Muscle layer of colon (tissue), 2 donors: ENCODE results near the gene VTI1A.

Experiments
- H3K27ac ChIP-seq: one replicate; pipeline ENCODE4 v1.7.0; 2013; ENCODE audit warnings: low read depth, mild to moderate bottlenecking, low read length, moderate library complexity
- H3K27me3 ChIP-seq, 2 donors: one replicate each; pipeline ENCODE4 v1.7.0; 2013; ENCODE audit warnings: low read length in 2 of 2, mild to moderate bottlenecking in 2 of 2; ENCODE audit not compliant: insufficient read depth in 2 of 2, control insufficient read depth in 1 of 2
- H3K36me3 ChIP-seq: one replicate; pipeline ENCODE4 v1.7.0; 2013; ENCODE audit warnings: mild to moderate bottlenecking, low read length; ENCODE audit not compliant: insufficient read depth
- H3K4me1 ChIP-seq: one replicate; pipeline ENCODE4 v1.7.0; 2013; ENCODE audit warnings: mild to moderate bottlenecking, low read length; ENCODE audit not compliant: insufficient read depth
- H3K4me3 ChIP-seq, 2 donors: one replicate each; pipeline ENCODE4 v1.7.0; 2013; ENCODE audit warnings: low read length in 2 of 2, low read depth in 1 of 2, mild to moderate bottlenecking in 1 of 2, moderate library complexity in 1 of 2
- H3K9ac ChIP-seq: one replicate; pipeline ENCODE4 v1.7.0; 2013; ENCODE audit warnings: low read length
- H3K9me3 ChIP-seq: one replicate; pipeline ENCODE4 v1.7.0; 2013; ENCODE audit warnings: mild to moderate bottlenecking, low read length
- donor health status: abdominal sarcoma.
- donor health status: Adenocarcinoma of cecum.

The VTI1A gene

DNA sequence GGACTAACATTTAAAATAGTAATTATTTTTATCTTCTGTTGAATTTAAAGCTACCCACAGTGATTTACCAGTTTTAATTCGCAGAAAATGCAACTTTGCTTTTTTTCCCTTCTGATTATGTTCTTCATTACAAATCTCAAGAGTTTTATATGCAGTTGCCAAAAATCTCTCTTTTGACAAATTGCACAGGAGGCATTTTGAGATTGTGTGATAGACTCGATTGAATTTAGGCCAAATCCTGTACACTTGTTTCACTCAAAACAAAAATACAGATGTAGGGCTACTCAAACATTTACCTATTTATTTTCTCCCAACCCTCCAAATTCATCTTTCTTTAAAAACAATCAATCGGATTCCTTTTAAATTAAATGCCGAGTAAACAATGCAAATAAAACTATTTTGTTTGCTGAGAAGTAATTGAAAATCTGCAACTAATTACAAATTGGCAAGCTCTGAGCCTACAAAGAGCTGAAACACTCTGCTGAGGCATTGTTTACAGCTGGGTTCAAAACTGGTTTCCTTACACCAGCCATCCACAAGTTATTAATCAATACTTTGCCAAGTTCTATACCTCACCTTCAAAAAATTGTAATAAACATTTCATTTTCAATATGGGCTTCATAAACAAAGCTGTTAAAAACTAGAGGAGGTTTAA is 288.2 kb downstream of the VTI1A start:
- Histone ChIP-seq H3K36me3 (no peaks in the 10 kb centered on the region), H3K9me3 (no peaks in the 10 kb centered on the region), H3K27me3 (no peaks in the 10 kb centered on the region), H3K9ac (no peak overlapping the region), H3K27ac (no peak overlapping the region), H3K4me3 (no peak overlapping the region), H3K4me1 (peaks cover 11% of the 10 kb centered on the region)

DNA sequence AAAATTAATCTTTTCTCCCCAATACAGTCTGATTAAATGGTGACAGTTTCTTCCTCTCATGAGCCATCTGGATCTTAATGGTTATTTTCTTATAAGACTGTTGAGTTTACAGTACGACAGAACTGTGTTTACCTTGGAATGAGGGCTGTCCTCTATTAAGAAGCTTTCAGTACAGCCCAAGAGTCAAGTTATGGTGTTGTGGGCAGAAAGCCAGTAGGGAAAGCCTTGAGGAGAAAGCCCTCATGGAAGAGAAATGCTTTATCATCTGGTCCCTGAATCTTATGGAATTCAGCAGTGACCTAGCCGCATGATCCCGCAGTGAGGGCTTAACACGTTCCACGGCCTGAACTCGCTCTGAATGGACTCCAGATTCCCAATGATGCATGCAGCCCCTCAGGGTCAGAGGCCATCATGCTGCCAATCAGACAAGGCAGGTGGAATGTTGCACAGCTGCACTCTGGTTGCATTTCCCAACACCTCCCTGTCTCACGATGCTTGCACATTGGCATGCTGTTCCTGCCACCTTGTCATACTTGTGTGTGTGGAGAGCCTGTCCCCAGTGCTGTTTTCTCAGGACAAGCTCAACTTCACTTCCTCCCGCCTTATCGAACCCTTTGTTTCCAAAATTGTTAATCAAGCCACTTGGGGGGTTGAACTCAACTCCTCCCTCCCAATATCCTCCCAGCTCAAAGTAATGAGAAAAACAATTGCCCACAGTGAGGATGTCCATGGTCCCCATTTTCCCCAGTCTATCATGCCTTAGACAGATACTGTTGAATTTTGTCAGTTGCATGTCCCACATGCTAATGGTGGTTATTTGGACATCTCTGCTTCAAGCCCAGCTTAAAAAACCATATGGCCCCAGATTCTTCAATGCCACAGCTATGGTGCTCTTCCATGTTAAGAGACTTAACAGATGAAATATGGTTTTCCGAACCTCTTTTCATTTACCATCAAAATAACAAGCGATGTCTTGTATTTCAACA is 291.9 kb downstream of the VTI1A start:
- H3K9me3 ChIP-seq, result no peaks in the 10 kb centered on the region
- no peak overlapping the region for H3K9ac ChIP-seq
- peaks cover 11% of the 10 kb centered on the region for H3K4me1 ChIP-seq
- H3K36me3 ChIP-seq, result no peaks in the 10 kb centered on the region
- no peak overlapping the region for H3K27ac ChIP-seq
- no peak overlapping the region for H3K4me3 ChIP-seq
- H3K27me3 ChIP-seq, result no peaks in the 10 kb centered on the region

DNA sequence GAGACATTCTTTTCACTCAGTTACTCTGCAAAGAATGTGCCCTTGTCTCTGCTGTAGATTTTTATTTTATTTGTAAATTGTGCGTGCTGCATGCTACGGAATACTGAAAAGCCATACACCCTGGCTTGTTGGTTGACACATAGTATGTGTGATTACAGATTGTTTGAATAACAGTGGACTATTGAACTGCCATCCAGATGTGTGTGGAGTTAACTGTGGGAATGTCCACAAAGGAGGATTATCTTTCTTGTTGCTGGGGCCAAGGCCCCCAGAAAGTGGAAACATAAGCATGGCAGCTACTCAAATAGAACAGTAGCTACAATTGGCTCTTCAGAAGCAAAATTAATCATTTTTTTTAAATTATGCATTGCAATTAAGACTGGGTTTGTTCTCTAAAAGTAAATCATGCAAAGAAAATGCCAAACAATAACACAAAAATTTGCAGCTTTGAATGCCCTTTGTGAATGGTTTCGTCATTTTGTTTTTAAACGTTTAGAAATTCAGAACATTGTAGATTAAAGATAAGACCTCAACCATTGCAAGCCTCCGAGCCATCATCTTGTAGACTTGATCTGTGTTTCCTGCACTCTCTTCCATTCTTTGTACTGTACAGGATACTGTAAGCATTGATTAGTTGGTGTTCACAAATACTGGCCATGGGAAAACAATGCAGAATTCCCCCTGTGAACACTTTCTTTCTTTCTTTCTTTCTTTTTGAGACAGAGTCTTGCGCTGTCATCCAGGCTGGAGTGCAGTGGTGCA is 292.8 kb downstream of the VTI1A start:
- H3K4me3 ChIP-seq, result no peak overlapping the region
- peaks cover 11% of the 10 kb centered on the region for H3K4me1 ChIP-seq
- no peaks in the 10 kb centered on the region for H3K36me3 ChIP-seq
- no peaks in the 10 kb centered on the region for H3K9me3 ChIP-seq
- H3K27ac ChIP-seq, result no peak overlapping the region
- H3K27me3 ChIP-seq, result no peaks in the 10 kb centered on the region
- H3K9ac ChIP-seq, result no peak overlapping the region

DNA sequence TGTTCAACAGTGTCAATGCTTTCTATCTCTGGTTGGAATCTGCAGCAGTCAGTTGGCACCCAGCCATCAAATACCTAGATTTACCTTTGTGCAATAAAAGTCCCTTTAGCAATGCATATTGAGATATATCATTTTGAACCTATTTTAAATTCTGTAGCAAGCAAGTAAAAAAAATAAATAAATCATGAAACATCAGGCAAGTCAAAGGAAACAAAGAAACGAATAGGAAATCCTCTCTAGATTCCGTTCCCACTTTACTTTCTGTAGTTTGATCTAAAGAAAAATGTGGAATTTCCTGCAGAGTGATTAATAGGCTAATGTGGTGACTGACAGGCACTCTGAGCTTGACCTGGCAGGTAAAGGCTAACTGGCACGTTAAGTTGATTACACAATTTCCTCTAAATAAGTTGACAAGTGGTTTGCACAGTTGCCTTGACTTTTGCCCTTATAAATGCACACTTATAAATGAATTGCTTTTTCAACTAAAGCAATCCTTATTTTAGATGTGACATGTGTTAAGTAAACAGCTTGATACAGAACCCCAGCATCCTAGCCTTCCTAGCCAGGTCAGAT is 294.9 kb downstream of the VTI1A start:
- no peak overlapping the region for H3K4me3 ChIP-seq
- no peak overlapping the region for H3K27ac ChIP-seq
- H3K36me3 ChIP-seq, result no peaks in the 10 kb centered on the region
- no peaks in the 10 kb centered on the region for H3K27me3 ChIP-seq
- H3K4me1 ChIP-seq, result peaks cover 11% of the 10 kb centered on the region
- no peaks in the 10 kb centered on the region for H3K9me3 ChIP-seq
- H3K9ac ChIP-seq, result no peak overlapping the region

DNA sequence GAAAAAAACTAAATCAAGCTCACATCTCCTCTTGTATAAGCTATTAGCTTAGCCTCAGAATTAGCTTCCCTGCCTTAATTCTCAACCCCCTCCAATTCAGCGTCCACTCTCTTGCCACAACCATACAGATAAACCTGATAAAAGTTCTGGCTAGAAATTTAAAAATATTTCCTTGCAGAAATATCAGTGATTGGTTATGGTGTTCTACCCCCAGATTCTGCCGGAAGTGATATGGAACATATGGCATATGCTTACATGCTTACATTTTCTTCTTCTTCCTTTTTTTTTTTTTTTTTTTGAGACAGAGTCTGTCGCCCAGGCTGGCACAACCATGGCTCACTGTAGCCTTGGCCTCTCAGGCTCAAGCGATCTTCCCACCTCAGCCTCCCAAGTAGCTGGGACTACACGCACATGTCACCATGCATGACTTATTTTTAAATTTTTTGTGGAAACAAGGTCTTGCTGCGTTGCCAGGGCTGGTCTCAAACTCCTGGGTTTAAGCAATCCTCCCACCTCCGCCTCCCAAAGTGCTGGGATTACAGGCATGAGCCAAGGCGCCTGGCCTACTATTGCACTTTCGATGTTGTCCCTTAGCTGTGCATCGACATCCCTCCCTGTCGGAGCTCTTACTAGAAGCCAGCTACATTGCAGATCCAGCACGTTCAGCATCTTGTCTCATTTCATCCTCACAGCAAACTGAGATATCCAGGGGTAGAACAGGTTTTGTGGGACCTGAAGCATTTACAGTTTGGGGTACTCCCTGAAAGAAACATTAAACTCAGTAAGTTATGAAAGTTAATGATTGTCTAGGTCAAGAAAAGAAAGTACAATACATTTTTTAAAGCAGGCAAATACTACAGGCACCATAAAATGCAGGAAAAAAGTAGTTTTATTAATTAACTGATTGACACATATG is 297.4 kb downstream of the VTI1A start:
- Histone ChIP-seq H3K4me3 (no peak overlapping the region), H3K9ac (no peak overlapping the region), H3K27ac (no peak overlapping the region), H3K9me3 (no peaks in the 10 kb centered on the region), H3K4me1 (no peaks in the 10 kb centered on the region), H3K27me3 (no peaks in the 10 kb centered on the region), H3K36me3 (no peaks in the 10 kb centered on the region)

DNA sequence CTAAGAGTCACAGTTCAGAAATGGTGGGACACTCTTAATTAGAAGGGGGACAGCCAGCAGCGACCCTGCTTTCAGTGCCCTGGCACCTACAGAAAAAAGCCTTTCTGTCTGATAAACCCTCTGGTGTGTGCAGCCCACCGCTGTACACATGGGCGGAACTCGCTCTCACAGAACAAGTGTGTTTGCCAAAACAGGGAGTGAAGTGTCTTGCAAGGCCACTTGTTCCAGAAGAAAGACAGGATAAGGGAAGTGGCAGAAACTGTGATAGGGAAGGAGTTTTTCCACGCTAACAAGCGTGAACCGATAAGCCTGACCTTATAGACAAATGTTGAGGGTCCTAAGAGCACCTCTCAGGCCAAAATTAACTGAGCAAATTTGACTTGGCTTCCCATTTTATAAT is 299.3 kb downstream of the VTI1A start:
- H3K4me1 ChIP-seq, result no peaks in the 10 kb centered on the region
- no peaks in the 10 kb centered on the region for H3K27me3 ChIP-seq
- no peak overlapping the region for H3K4me3 ChIP-seq
- no peaks in the 10 kb centered on the region for H3K36me3 ChIP-seq
- no peak overlapping the region for H3K9ac ChIP-seq
- H3K9me3 ChIP-seq, result no peaks in the 10 kb centered on the region
- H3K27ac ChIP-seq, result no peak overlapping the region

DNA sequence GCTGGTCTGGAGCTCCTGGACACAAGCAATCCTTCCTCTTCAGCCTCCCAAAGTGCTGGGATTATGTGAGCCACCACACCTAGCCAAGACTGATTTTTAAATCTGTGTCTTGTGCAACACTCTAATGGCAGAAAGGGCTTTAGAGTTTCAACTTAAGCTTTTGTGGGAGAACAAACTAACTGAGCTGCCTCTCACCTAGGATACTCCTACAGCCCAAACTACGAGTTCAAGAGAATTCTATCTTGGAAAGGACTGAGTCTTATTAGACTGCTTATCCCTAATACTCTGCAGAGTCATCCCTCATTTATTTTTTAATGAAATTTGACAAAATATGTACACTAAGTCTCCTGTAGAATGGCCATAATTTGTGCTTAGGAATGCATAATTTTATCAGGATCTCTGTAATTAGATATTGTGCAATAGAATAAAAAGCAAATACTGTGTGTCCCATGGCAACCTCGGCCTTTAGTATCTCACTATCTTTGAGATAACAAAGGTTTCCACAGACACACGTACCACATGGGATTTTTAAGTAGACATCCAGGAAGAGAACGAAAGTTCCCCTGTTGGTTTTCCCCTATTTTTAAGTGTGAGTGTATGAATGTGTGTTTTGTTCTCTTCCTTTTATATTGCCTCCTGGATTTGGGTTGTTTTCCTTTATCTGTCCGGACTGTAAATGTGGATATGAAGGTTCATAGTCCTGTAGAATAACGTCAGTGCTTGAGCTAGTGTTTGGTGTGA is 303.6 kb downstream of the VTI1A start:
- peaks cover 5% of the 10 kb centered on the region for H3K4me1 ChIP-seq
- H3K9ac ChIP-seq, result no peak overlapping the region
- no peak overlapping the region for H3K27ac ChIP-seq
- no peak overlapping the region for H3K4me3 ChIP-seq
- no peaks in the 10 kb centered on the region for H3K36me3 ChIP-seq
- no peaks in the 10 kb centered on the region for H3K27me3 ChIP-seq
- H3K9me3 ChIP-seq, result no peaks in the 10 kb centered on the region

DNA sequence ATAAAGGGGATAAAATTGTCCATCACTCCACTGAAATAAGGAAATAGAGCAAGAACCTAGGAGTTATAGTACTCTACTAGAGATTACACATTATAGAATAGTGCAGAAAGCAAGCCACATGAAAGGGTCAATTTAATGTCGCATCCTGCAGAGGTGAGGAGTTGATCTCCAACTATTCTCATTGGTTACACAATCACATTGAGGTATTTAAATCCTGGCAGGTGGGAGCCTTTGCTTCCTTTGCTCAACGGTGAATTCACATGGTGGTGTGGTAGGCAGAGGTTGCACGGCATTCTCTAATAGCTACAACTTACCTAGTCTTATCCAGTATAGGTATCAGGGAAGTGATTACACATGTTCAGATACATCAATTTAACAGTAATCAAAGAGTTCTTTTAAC is 304.6 kb downstream of the VTI1A start:
- peaks cover 5% of the 10 kb centered on the region for H3K4me1 ChIP-seq
- no peak overlapping the region for H3K9ac ChIP-seq
- H3K27me3 ChIP-seq, result no peaks in the 10 kb centered on the region
- H3K9me3 ChIP-seq, result no peaks in the 10 kb centered on the region
- H3K4me3 ChIP-seq, result no peak overlapping the region
- H3K27ac ChIP-seq, result no peak overlapping the region
- H3K36me3 ChIP-seq, result no peaks in the 10 kb centered on the region

DNA sequence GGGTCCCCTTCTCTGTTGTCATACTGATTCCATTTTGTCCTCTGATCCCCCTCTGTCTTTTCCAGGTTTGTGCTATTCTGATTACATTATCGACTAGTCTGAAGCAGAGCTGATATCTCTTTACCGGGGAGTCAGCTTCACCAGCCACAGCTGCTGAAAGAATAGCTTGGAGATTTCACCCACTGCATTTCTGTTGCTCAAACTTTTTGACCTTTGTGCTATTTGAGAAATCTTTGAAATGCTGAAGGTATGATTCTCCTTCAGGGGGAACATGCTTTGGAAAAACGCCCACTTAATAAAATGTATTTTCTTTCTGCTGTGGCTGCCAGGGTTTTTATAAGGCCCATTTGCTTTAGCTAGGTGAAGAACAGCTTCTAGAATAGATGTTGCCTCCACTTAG is 305.3 kb downstream of the VTI1A start:
- Histone ChIP-seq H3K27ac (no peak overlapping the region), H3K27me3 (no peaks in the 10 kb centered on the region), H3K4me3 (no peak overlapping the region), H3K9ac (no peak overlapping the region), H3K9me3 (no peaks in the 10 kb centered on the region), H3K4me1 (peaks cover 5% of the 10 kb centered on the region), H3K36me3 (no peaks in the 10 kb centered on the region)

DNA sequence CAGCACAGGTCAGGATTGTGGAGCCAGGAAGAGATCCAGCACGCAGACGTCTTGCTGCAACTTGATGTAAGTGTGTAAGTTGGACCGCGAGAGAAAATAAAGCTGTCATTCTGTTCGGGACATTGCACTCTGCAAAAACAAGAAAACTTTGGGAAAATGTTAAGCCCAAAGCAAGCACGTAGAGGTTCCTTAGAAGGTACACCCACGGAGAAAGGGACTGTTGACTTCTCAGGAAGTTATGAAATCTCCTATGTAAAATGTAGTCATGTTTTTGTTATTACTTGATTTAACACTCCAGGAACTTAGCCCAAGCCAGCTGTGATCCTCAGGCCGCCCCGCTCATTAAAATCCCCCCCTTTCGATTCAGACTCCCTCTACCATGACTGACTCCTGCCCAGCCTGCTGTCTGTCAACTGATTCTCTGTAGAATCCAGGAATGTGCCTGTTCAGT is 307.0 kb downstream of the VTI1A start:
- H3K27ac ChIP-seq, result no peak overlapping the region
- no peak overlapping the region for H3K4me3 ChIP-seq
- no peaks in the 10 kb centered on the region for H3K27me3 ChIP-seq
- H3K36me3 ChIP-seq, result no peaks in the 10 kb centered on the region
- no peaks in the 10 kb centered on the region for H3K9me3 ChIP-seq
- peaks cover 5% of the 10 kb centered on the region for H3K4me1 ChIP-seq
- H3K9ac ChIP-seq, result no peak overlapping the region
